SU-DHL-6 (cell line): ENCODE measurements around the gene SCFD2.

Source experiments
- CTCF ChIP-seq: fragments of 200-600 bp; sonication (generic); IDR thresholded peaks from one replicate; pipeline ENCODE4 v1.5.1; 2017; ENCODE audit warnings: antibody characterized with exemption, mild to moderate bottlenecking, low read length, moderate library complexity; ENCODE audit not compliant: insufficient read depth, poor library complexity, severe bottlenecking
- EZH2phosphoT487 ChIP-seq: fragments of 200-600 bp; sonication (generic), shearing (Covaris generic); conservative IDR thresholded peaks from 2 replicates; pipeline ENCODE4 v1.6.1; 2018; ENCODE audit warnings: mild to moderate bottlenecking, antibody characterized with exemption, low read length, moderate library complexity, mixed read lengths

GRCh38 chr4:53049528-53049927 lies 316.3 kb downstream of the SCFD2 start:
- no peak for TF ChIP-seq CTCF
- no peak for TF ChIP-seq EZH2phosphoT487
